ENCODE measurements around the gene SLC17A7. TPM values are rescaled to one million over a fixed set of nuclear protein-coding genes. Genes with fewer than 3 reads are reported as not detected.

Gene SLC17A7
- polyA plus RNA-seq, 10 donors, result 0.45 to 2.0 (median 1.1) TPM

Other genes starting within 250 kb of the SLC17A7 start
- 1 to 10 TPM in 7 of 10 donors, under 1 TPM in 3; 0.68 to 2.7 (median 2.0) TPM for gene SLC6A16, start 116.3 kb downstream of the SLC17A7 start, polyA plus RNA-seq (ENCODE audit: insufficient read length in 10 of 10)
- 10 to 100 TPM; 13.5 to 37.3 (median 21.0) TPM for gene CD37, start 106.1 kb downstream of the SLC17A7 start, polyA plus RNA-seq (ENCODE audit: insufficient read length in 10 of 10)
- gene TEAD2, start 79.1 kb downstream of the SLC17A7 start, polyA plus RNA-seq (ENCODE audit: insufficient read length in 10 of 10), result 10 to 100 TPM; 42.6 to 80.6 (median 64.0) TPM
- 1 to 10 TPM; 1.3 to 2.7 (median 1.8) TPM for gene DKKL1, start 77.7 kb downstream of the SLC17A7 start, polyA plus RNA-seq (ENCODE audit: insufficient read length in 10 of 10)
- under 1 TPM in 4 of 10 donors, not detected in 6; 0.05 to 0.50 (median 0.19) TPM for gene KASH5, start 53.3 kb downstream of the SLC17A7 start, polyA plus RNA-seq (ENCODE audit: insufficient read length in 10 of 10)
- not detected for gene PTH2, start 18.1 kb downstream of the SLC17A7 start, polyA plus RNA-seq (ENCODE audit: insufficient read length in 10 of 10)
- not detected for gene GFY, start 16.1 kb downstream of the SLC17A7 start, polyA plus RNA-seq (ENCODE audit: insufficient read length in 10 of 10)
- gene PIH1D1, start 10.3 kb upstream of the SLC17A7 start, polyA plus RNA-seq (ENCODE audit: insufficient read length in 10 of 10), result 10 to 100 TPM; 34.6 to 51.9 (median 37.9) TPM
- 10 to 100 TPM in 7 of 10 donors, 1 to 10 TPM in 3; 6.0 to 17.8 (median 10.6) TPM for gene ALDH16A1, start 11.7 kb upstream of the SLC17A7 start, polyA plus RNA-seq (ENCODE audit: insufficient read length in 10 of 10)
- 1 to 10 TPM; 2.2 to 8.1 (median 3.4) TPM for gene FLT3LG, start 32.7 kb upstream of the SLC17A7 start, polyA plus RNA-seq (ENCODE audit: insufficient read length in 10 of 10)
- 1,000 to 10,000 TPM; 3,542 to 5,037 (median 4,448) TPM for gene RPL13A, start 46.1 kb upstream of the SLC17A7 start, polyA plus RNA-seq (ENCODE audit: insufficient read length in 10 of 10)
- gene RPS11, start 54.9 kb upstream of the SLC17A7 start, polyA plus RNA-seq (ENCODE audit: insufficient read length in 10 of 10), result 1,000 to 10,000 TPM; 2,415 to 3,967 (median 3,509) TPM
- gene FCGRT, start 71.1 kb upstream of the SLC17A7 start, polyA plus RNA-seq (ENCODE audit: insufficient read length in 10 of 10), result 100 to 1,000 TPM; 144 to 218 (median 175) TPM
- gene RCN3, start 86.5 kb upstream of the SLC17A7 start, polyA plus RNA-seq (ENCODE audit: insufficient read length in 10 of 10), result 10 to 100 TPM; 37.0 to 96.6 (median 55.4) TPM
- 10 to 100 TPM; 42.8 to 73.0 (median 54.0) TPM for gene NOSIP, start 139.0 kb upstream of the SLC17A7 start, polyA plus RNA-seq (ENCODE audit: insufficient read length in 10 of 10)
- under 1 TPM; 0.22 to 0.81 (median 0.57) TPM for gene PRRG2, start 139.8 kb upstream of the SLC17A7 start, polyA plus RNA-seq (ENCODE audit: insufficient read length in 10 of 10)
- gene PRR12, start 149.7 kb upstream of the SLC17A7 start, polyA plus RNA-seq (ENCODE audit: insufficient read length in 10 of 10), result 10 to 100 TPM; 12.2 to 20.5 (median 16.1) TPM
- 10 to 100 TPM; 24.2 to 35.5 (median 30.9) TPM for gene RRAS, start 198.6 kb upstream of the SLC17A7 start, polyA plus RNA-seq (ENCODE audit: insufficient read length in 10 of 10)
- gene SCAF1, start 200.7 kb upstream of the SLC17A7 start, polyA plus RNA-seq (ENCODE audit: insufficient read length in 10 of 10), result 10 to 100 TPM; 19.3 to 32.8 (median 25.3) TPM
- gene IRF3, start 224.3 kb upstream of the SLC17A7 start, polyA plus RNA-seq (ENCODE audit: insufficient read length in 10 of 10), result 10 to 100 TPM; 25.2 to 44.4 (median 33.7) TPM
- 10 to 100 TPM; 21.3 to 32.7 (median 25.3) TPM for gene BCL2L12, start 224.4 kb upstream of the SLC17A7 start, polyA plus RNA-seq (ENCODE audit: insufficient read length in 10 of 10)
- 100 to 1,000 TPM; 169 to 194 (median 184) TPM for gene PRMT1, start 235.7 kb upstream of the SLC17A7 start, polyA plus RNA-seq (ENCODE audit: insufficient read length in 10 of 10)
- 1 to 10 TPM in 4 of 10 donors, under 1 TPM in 6; 0.47 to 1.4 (median 0.93) TPM for gene ADM5, start 248.1 kb upstream of the SLC17A7 start, polyA plus RNA-seq (ENCODE audit: insufficient read length in 10 of 10)
- gene CPT1C, start 249.6 kb upstream of the SLC17A7 start, polyA plus RNA-seq (ENCODE audit: insufficient read length in 10 of 10), result 10 to 100 TPM in 3 of 10 donors, 1 to 10 TPM in 7; 7.0 to 21.4 (median 9.7) TPM

All from muscle of back (tissue), 10 donors.